Uterus (tissue), 4 donors: Measurements from ENCODE around the gene FTCDNL1. TPM values are rescaled to one million over a fixed set of nuclear protein-coding genes. Genes with fewer than 3 reads are reported as not detected.

Experiments used
- DNase-seq, 2 donors: peaks; one replicate each; pipeline ENCODE4 v3.0.0-alpha.2; 2019 to 2020
- H3K27ac ChIP-seq, 2 donors: fragments of 200-600 bp; sonication (generic); 1 replicate in 1 of 2; 2 replicates in 1 of 2; pipeline ENCODE4 v1.5.1; 2016 to 2018
- H3K27me3 ChIP-seq, 2 donors: fragments of 200-600 bp; sonication (generic); one replicate each; pipeline ENCODE4 v1.5.1; 2018 to 2019; ENCODE audit warnings: control low read depth in 1 of 2
- H3K36me3 ChIP-seq, 2 donors: fragments of 200-600 bp; sonication (generic); one replicate each; pipeline ENCODE4 v1.5.1; 2019; ENCODE audit warnings: control low read depth in 1 of 2
- H3K4me1 ChIP-seq, 2 donors: fragments of 200-600 bp; sonication (generic); one replicate each; pipeline ENCODE4 v1.5.1; 2018 to 2019; ENCODE audit warnings: control low read depth in 1 of 2
- H3K4me3 ChIP-seq, 2 donors: fragments of 200-600 bp; sonication (generic); 1 replicate in 1 of 2; 2 replicates in 1 of 2; pipeline ENCODE4 v1.5.1; 2018 to 2019; ENCODE audit warnings: mild to moderate bottlenecking in 1 of 2
- H3K9me3 ChIP-seq, 2 donors: fragments of 200-600 bp; sonication (generic); one replicate each; pipeline ENCODE4 v1.5.1; 2019; ENCODE audit warnings: control low read depth in 1 of 2
- CTCF ChIP-seq, 4 experiments: fragments of 200-600 bp in 2 of 4; fragments of 450-650 bp in 2 of 4; sonication (generic) in 2 of 4; IDR thresholded peaks; one replicate each; pipeline ENCODE4 v1.5.1; 2016 to 2019; ENCODE audit warnings: antibody characterized with exemption in 4 of 4, mild to moderate bottlenecking in 2 of 4, moderate library complexity in 1 of 4
- POLR2A ChIP-seq, 2 donors: fragments of 450-650 bp; IDR thresholded peaks; one replicate each; pipeline ENCODE4 v1.6.1; 2016; ENCODE audit warnings: antibody characterized with exemption in 2 of 2, mild to moderate bottlenecking in 1 of 2, moderate library complexity in 1 of 2
- intact Hi-C: fragments of 100-400 bp; cut with DNase I; formaldehyde crosslinking; loops from one replicate; pipeline ENCODE4 v1.15.1; 2023; ENCODE audit warnings: low total_unique reads
- total RNA-seq, 4 donors: library from RNA; depleted of rRNA in 3 of 4; stranded (reverse); fragments of >200 nt in 3 of 4; gene quantifications; one replicate each; pipeline versions ENCODE4 v1.1.0 to v1.2.4, GENCODE V29; 2014 to 2023
- donor health status: DM: yes; HTN: yes; CAD: no.

Gene FTCDNL1
- total RNA-seq, 4 donors from 2014 or later = 0.29 to 5.8 (median 1.4) TPM; not detected in 1

GRCh38 chr2:199851883-199852282, 891 bp upstream of the FTCDNL1 start:
- H3K4me3 ChIP-seq = no peak overlapping the region
- H3K9me3 ChIP-seq = no peaks in the 10 kb centered on the region
- intact Hi-C loops = no loop called here
- DNase-seq = no peak
- TF ChIP-seq CTCF (IDR thresholded peaks at IDR 0.05) (no peak), POLR2A (IDR thresholded peaks at IDR 0.05) (no peak)
- H3K27ac ChIP-seq = no peak overlapping the region
- H3K4me1 ChIP-seq = no peaks in the 10 kb centered on the region
- H3K27me3 ChIP-seq = no peaks in the 10 kb centered on the region
- no peaks in the 10 kb centered on the region for H3K36me3 ChIP-seq

- Histone ChIP-seq H3K36me3 (no peaks in the 10 kb centered on the region), H3K4me1 (no peaks in the 10 kb centered on the region), H3K27me3 (no peaks in the 10 kb centered on the region), H3K4me3 (peak overlapping the region; percentile 39 to 62), H3K9me3 (no peaks in the 10 kb centered on the region), H3K27ac (no peak overlapping the region)
- no peak for DNase-seq
- TF ChIP-seq POLR2A (IDR thresholded peaks at IDR 0.05) (no peak), CTCF (IDR thresholded peaks at IDR 0.05) (no peak)
- intact Hi-C loops = no loop called here
These were observed 464 bp upstream of the FTCDNL1 start for GRCh38 chr2:199851501-199851810.

- H3K9me3 ChIP-seq = no peaks in the 10 kb centered on the region
- intact Hi-C loops = no loop called here
- H3K27me3 ChIP-seq = no peaks in the 10 kb centered on the region
- peak overlapping the region; percentile 39 to 62 for H3K4me3 ChIP-seq
- TF ChIP-seq POLR2A (IDR thresholded peaks at IDR 0.05) (no peak), CTCF (IDR thresholded peaks at IDR 0.05) (no peak)
- DNase-seq = no peak
- peak overlapping the region in 1 of 2 donors; percentile 45 for H3K27ac ChIP-seq
- H3K4me1 ChIP-seq = no peaks in the 10 kb centered on the region
- no peaks in the 10 kb centered on the region for H3K36me3 ChIP-seq
These were observed 724 bp downstream of the FTCDNL1 start for GRCh38 chr2:199850218-199850717.

- Histone ChIP-seq H3K27ac (no peak overlapping the region), H3K9me3 (no peaks in the 10 kb centered on the region), H3K27me3 (no peaks in the 10 kb centered on the region), H3K4me3 (no peak overlapping the region), H3K36me3 (no peaks in the 10 kb centered on the region), H3K4me1 (no peaks in the 10 kb centered on the region)
- intact Hi-C loops = no loop called here
- no peak for TF ChIP-seq CTCF (IDR thresholded peaks at IDR 0.05)
- no peak for TF ChIP-seq POLR2A (IDR thresholded peaks at IDR 0.05)
- no peak for DNase-seq
These were observed 2.4 kb downstream of the FTCDNL1 start for GRCh38 chr2:199848389-199849130.

GRCh38 chr2:199847181-199847864, 3.7 kb downstream of the FTCDNL1 start:
- Histone ChIP-seq H3K27ac (no peak overlapping the region), H3K27me3 (no peaks in the 10 kb centered on the region), H3K4me1 (no peaks in the 10 kb centered on the region), H3K36me3 (no peaks in the 10 kb centered on the region), H3K4me3 (no peak overlapping the region), H3K9me3 (no peaks in the 10 kb centered on the region)
- no peak for DNase-seq
- TF ChIP-seq CTCF (IDR thresholded peaks at IDR 0.05) (no peak), POLR2A (IDR thresholded peaks at IDR 0.05) (no peak)
- intact Hi-C loops = no loop called here
